ENCODE data around the gene S100P. TPM values are rescaled to one million over a fixed set of nuclear protein-coding genes. Genes with fewer than 3 reads are reported as not detected.
"Not testable (repeated sequence)": the region's sequence is repeated elsewhere in the genome, so short reads cannot be mapped to it uniquely, and the experiment has no call there.

Gene S100P
- total RNA-seq, 3 donors from 2014 or later (not counting 1 experiment from before 2014, with no cell fraction given): 2.4 to 4.3 (median 2.7) TPM

DNA sequence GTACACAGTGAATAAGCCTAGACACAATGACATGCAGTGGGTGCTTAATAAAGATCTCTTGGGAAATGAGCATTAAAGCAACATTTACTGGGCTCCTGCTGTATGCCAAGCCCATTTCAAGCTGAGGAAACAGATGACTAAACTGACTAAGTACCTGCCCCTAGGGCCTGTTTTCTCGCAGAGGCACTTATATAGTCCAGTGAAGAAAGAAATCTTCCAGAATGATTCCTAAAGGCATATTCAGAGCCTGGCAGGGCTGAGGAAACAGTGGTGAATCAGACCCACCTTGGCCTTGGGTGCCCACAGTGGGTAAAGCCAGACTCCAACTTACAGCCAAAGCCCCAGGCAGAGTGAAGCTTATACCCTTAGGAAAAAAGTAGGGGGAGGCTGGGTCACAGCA is 22.0 kb upstream of the S100P start:
- WGBS (ENCODE audit: insufficient coverage): 100% methylated on average over 1 of the region's 1 CpG
- Histone ChIP-seq H3K27me3 (ENCODE audit: control insufficient read depth, insufficient read depth, low read length) (no peaks in the 10 kb centered on the region), H3K4me3 (ENCODE audit: low read length) (no peak overlapping the region), H3K4me1 (ENCODE audit: control insufficient read depth, insufficient read depth, low read length) (peaks cover 29% of the 10 kb centered on the region), H3K36me3 (ENCODE audit: control insufficient read depth, insufficient read depth, low read length) (peaks cover 12% of the 10 kb centered on the region), H3K9me3 (ENCODE audit: control insufficient read depth, insufficient read depth, low read length) (no peaks in the 10 kb centered on the region), H3K27ac (ENCODE audit: low read length) (no peak overlapping the region)
- Mint-ChIP-seq H3K4me1 (peaks cover 33 to 37% of the 10 kb centered on the region in 2 donors), H3K9me3 (no peaks in the 10 kb centered on the region), H3K27me3 (ENCODE audit: low read depth in 2 of 2) (no peaks in the 10 kb centered on the region), H3K27ac (no peak overlapping the region), H3K36me3 (no peaks in the 10 kb centered on the region), H3K4me3 (no peak overlapping the region)
- TF ChIP-seq, protein P1, sequence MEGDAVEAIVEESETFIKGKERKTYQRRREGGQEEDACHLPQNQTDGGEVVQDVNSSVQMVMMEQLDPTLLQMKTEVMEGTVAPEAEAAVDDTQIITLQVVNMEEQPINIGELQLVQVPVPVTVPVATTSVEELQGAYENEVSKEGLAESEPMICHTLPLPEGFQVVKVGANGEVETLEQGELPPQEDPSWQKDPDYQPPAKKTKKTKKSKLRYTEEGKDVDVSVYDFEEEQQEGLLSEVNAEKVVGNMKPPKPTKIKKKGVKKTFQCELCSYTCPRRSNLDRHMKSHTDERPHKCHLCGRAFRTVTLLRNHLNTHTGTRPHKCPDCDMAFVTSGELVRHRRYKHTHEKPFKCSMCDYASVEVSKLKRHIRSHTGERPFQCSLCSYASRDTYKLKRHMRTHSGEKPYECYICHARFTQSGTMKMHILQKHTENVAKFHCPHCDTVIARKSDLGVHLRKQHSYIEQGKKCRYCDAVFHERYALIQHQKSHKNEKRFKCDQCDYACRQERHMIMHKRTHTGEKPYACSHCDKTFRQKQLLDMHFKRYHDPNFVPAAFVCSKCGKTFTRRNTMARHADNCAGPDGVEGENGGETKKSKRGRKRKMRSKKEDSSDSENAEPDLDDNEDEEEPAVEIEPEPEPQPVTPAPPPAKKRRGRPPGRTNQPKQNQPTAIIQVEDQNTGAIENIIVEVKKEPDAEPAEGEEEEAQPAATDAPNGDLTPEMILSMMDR (IDR thresholded peaks at IDR 0.05): no peak
- DNase-seq (no peak), ATAC-seq (no peak)
- intact Hi-C loops (cut with micrococcal nuclease): loop anchor here (2.0 to 5.0 kb wide), 2 partner anchors 13 to 316 kb away; no protein-coding TSS in a partner anchor

DNA sequence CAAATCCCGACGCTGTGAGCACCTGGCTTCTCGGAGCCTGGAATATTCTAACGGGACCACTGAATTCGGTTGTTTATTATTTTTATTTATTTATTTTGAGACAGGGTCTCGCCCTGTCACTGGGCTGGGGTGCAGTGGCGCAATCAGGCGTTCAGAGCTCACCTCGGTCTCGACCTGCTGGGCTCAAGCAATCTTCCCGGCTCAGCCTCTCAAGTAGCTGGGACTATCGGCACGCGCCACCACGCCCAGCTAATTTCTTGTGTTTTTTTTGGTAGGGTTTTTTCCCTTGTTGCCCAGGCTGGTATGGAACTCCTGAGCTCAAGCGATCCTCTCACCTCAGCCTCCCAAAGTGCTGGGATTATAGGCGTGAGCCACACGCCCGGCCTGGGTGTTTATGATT is 21.5 kb upstream of the S100P start:
- Histone ChIP-seq H3K9me3 (ENCODE audit: control insufficient read depth, insufficient read depth, low read length) (no peaks in the 10 kb centered on the region), H3K27ac (ENCODE audit: low read length) (no peak overlapping the region), H3K36me3 (ENCODE audit: control insufficient read depth, insufficient read depth, low read length) (peaks cover 15% of the 10 kb centered on the region), H3K4me3 (ENCODE audit: low read length) (no peak overlapping the region), H3K4me1 (ENCODE audit: control insufficient read depth, insufficient read depth, low read length) (peaks cover 34% of the 10 kb centered on the region), H3K27me3 (ENCODE audit: control insufficient read depth, insufficient read depth, low read length) (no peaks in the 10 kb centered on the region)
- Mint-ChIP-seq H3K27ac (no peak overlapping the region), H3K4me3 (no peak overlapping the region), H3K36me3 (no peaks in the 10 kb centered on the region), H3K27me3 (ENCODE audit: low read depth in 2 of 2) (no peaks in the 10 kb centered on the region), H3K9me3 (no peaks in the 10 kb centered on the region), H3K4me1 (peaks cover 37 to 42% of the 10 kb centered on the region in 2 donors)
- WGBS (ENCODE audit: insufficient coverage): 97% methylated on average over 19 of the region's 19 CpGs
- DNase-seq (no peak), ATAC-seq (no peak)
- TF ChIP-seq, protein P1 (IDR thresholded peaks at IDR 0.05): no peak
- intact Hi-C loops (cut with micrococcal nuclease): loop anchor here (2.0 to 5.0 kb wide), 2 partner anchors 13 to 315 kb away; no protein-coding TSS in a partner anchor

DNA sequence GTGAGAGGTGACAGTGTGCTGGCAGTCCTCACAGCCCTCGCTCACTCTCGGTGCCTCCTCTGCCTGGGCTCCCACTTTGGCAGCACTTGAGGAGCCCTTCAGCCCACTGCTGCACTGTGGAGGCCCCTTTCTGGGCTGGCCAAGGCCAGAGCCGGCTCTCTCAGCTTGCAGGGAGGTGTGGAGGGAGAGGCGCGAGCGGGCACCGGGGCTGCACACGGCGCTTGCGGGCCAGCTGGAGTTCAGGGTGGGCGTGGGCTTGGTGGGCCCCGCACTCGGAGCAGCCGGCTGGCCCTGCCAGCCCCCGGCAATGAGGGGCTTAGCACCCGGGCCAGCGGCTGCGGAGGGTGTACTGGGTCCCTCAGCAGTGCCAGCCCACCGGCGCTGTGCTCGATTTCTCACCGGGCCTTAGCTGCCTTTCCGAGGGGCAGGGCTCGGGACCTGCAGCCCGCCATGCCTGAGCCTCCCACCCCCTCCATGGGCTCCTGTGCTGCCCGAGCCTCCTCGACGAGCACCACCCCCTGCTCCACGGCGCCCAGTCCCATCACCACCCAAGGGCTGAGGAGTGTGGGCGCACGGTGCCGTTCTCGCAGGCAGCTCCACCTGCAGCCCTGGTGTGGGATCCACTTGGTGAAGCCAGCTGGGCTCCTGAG is 21.0 kb upstream of the S100P start:
- not testable (repeated sequence) for H3K9me3 Mint-ChIP-seq
- H3K27ac Mint-ChIP-seq: peak overlapping the region; percentile 96 to 97
- 98% methylated on average over 34 of the region's 34 CpGs for WGBS (ENCODE audit: insufficient coverage)

DNA sequence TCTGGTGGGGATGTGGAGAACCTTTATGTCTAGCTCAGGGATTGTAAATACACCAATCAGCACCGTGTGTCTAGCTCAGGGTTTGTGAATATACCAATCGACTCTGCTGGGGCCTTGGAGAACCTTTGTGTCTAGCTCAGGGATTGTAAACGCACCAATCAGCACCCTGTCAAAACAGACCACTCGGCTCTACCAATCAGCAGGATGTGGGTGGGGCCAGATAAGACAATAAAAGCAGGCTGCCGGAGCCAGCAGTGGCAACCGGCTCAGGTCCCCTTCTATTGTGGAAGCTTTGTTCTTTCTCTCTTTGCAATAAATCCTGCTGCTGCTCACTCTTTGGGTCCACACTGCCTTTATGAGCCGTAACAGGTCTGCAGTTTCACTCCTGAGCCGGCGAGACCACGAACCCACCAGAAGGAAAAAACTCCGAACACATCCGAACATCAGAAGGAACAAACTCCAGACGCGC is 20.5 kb upstream of the S100P start:
- Histone ChIP-seq H3K36me3 (ENCODE audit: control insufficient read depth, insufficient read depth, low read length) (peaks cover 20% of the 10 kb centered on the region), H3K4me3 (ENCODE audit: low read length) (peak overlapping the region; percentile 46), H3K27ac (ENCODE audit: low read length) (peak overlapping the region; percentile 74), H3K4me1 (ENCODE audit: control insufficient read depth, insufficient read depth, low read length) (peaks cover 36% of the 10 kb centered on the region)
- H3K9me3 Mint-ChIP-seq; H3K36me3 Mint-ChIP-seq; H3K27me3 ChIP-seq (ENCODE audit: control insufficient read depth, insufficient read depth, low read length); H3K9me3 ChIP-seq (ENCODE audit: control insufficient read depth, insufficient read depth, low read length); H3K27me3 Mint-ChIP-seq (ENCODE audit: low read depth in 2 of 2): not testable (repeated sequence)
- H3K4me3 Mint-ChIP-seq: peak overlapping the region; percentile 95
- intact Hi-C loops (cut with micrococcal nuclease): loop anchor here (1.0 to 5.0 kb wide), 3 partner anchors 14 to 314 kb away; no protein-coding TSS in a partner anchor
- 47% methylated on average over 13 of the region's 14 CpGs for WGBS (ENCODE audit: insufficient coverage)
- ATAC-seq: peak in 1 of 3 donors; percentile 7
- peak overlapping the region; percentile 96 to 97 for H3K27ac Mint-ChIP-seq
- H3K4me1 Mint-ChIP-seq: peaks cover 38 to 49% of the 10 kb centered on the region in 2 donors
- peak; percentile 50 to 61 for DNase-seq

More for the DNA sequence above, 21.0 kb upstream of the S100P start:
- H3K36me3 Mint-ChIP-seq; H3K9me3 ChIP-seq (ENCODE audit: control insufficient read depth, insufficient read depth, low read length); ATAC-seq; DNase-seq; H3K4me3 ChIP-seq (ENCODE audit: low read length); H3K4me3 Mint-ChIP-seq; H3K27me3 ChIP-seq (ENCODE audit: control insufficient read depth, insufficient read depth, low read length); H3K27me3 Mint-ChIP-seq (ENCODE audit: low read depth in 2 of 2): not testable (repeated sequence)
- peaks cover 38 to 47% of the 10 kb centered on the region in 2 donors for H3K4me1 Mint-ChIP-seq
- peak overlapping the region; percentile 74 for H3K27ac ChIP-seq (ENCODE audit: low read length)
- peaks cover 36% of the 10 kb centered on the region for H3K4me1 ChIP-seq (ENCODE audit: control insufficient read depth, insufficient read depth, low read length)
- intact Hi-C loops (cut with micrococcal nuclease): loop anchor here (1.0 to 5.0 kb wide), 3 partner anchors 14 to 315 kb away; no protein-coding TSS in a partner anchor
- H3K36me3 ChIP-seq (ENCODE audit: control insufficient read depth, insufficient read depth, low read length): peaks cover 19% of the 10 kb centered on the region
